DMS79 (cell line): ENCODE results near the gene CIBAR2.

Experiments
- DNase-seq: peaks from one replicate; lab custom pipeline; 2025; lab: John Stamatoyannopoulos, UW

Gene CIBAR2

GRCh38 chr16:85144026-85144915 is 32.0 kb upstream of the CIBAR2 start:
- no peak for DNase-seq

- no peak for DNase-seq
These were observed 30.5 kb upstream of the CIBAR2 start for GRCh38 chr16:85142771-85143211.

- no peak for DNase-seq
These were observed 29.8 kb upstream of the CIBAR2 start for GRCh38 chr16:85142129-85142513.

GRCh38 chr16:85141491-85142128 is 29.3 kb upstream of the CIBAR2 start:
- DNase-seq = no peak

- DNase-seq = no peak
These were observed 28.3 kb upstream of the CIBAR2 start for GRCh38 chr16:85140455-85141012.

- no peak for DNase-seq
These were observed 27.6 kb upstream of the CIBAR2 start for GRCh38 chr16:85139881-85140339.

- no peak for DNase-seq
These were observed 26.8 kb upstream of the CIBAR2 start for GRCh38 chr16:85138825-85139627.

GRCh38 chr16:85138073-85138824 is 26.0 kb upstream of the CIBAR2 start:
- DNase-seq = no peak

GRCh38 chr16:85137323-85138072 is 25.2 kb upstream of the CIBAR2 start:
- DNase-seq = peak; percentile 17

- no peak for DNase-seq
These were observed 24.5 kb upstream of the CIBAR2 start for GRCh38 chr16:85136702-85137322.

GRCh38 chr16:85136213-85136701 is 24.0 kb upstream of the CIBAR2 start:
- DNase-seq = no peak

GRCh38 chr16:85134789-85135142 is 22.5 kb upstream of the CIBAR2 start:
- DNase-seq = no peak

GRCh38 chr16:85134076-85134788 is 22.0 kb upstream of the CIBAR2 start:
- DNase-seq = no peak

GRCh38 chr16:85133290-85133599 is 21.0 kb upstream of the CIBAR2 start:
- DNase-seq = no peak

- DNase-seq = no peak
These were observed 20.4 kb upstream of the CIBAR2 start for GRCh38 chr16:85132456-85133289.

- no peak for DNase-seq
These were observed 18.4 kb upstream of the CIBAR2 start for GRCh38 chr16:85130705-85131028.

- no peak for DNase-seq
These were observed 17.8 kb upstream of the CIBAR2 start for GRCh38 chr16:85129876-85130704.
